Liver (tissue), 9 donors: ENCODE data around the gene SGMS1. TPM values are rescaled to one million over a fixed set of nuclear protein-coding genes. Genes with fewer than 3 reads are reported as not detected.
A peak's percentile ranks its signal among the peaks of the same experiment; 100 is the strongest.

Source experiments
- DNase-seq: peaks from one replicate; pipeline ENCODE4 v3.0.0-alpha.2; 2017; ENCODE audit warnings: low spot score
- H3K27ac ChIP-seq, 2 donors: one replicate each; pipeline ENCODE4 v1.7.0; 2013; ENCODE audit warnings: inconsistent platforms in 2 of 2, low read length in 2 of 2, control low read depth in 1 of 2, low read depth in 1 of 2, mild to moderate bottlenecking in 1 of 2
- H3K27me3 ChIP-seq, 4 donors: one replicate each; pipeline versions ENCODE4 v1.6.1 to v1.7.0; 2013; ENCODE audit warnings: low read length in 3 of 4, inconsistent platforms in 1 of 4, mild to moderate bottlenecking in 1 of 4, moderate library complexity in 1 of 4; ENCODE audit not compliant: control insufficient read depth in 4 of 4, insufficient read depth in 4 of 4
- H3K36me3 ChIP-seq, 4 donors: one replicate each; pipeline versions ENCODE4 v1.6.1 to v1.7.0; 2013; ENCODE audit warnings: low read length in 3 of 4, mild to moderate bottlenecking in 3 of 4, low read depth in 1 of 4, moderate library complexity in 1 of 4; ENCODE audit not compliant: control insufficient read depth in 4 of 4, insufficient read depth in 3 of 4
- H3K4me1 ChIP-seq, 4 donors: one replicate each; pipeline versions ENCODE4 v1.6.1 to v1.7.0; 2013; ENCODE audit warnings: low read length in 3 of 4, mild to moderate bottlenecking in 3 of 4, moderate library complexity in 1 of 4; ENCODE audit not compliant: control insufficient read depth in 4 of 4, insufficient read depth in 4 of 4
- H3K4me3 ChIP-seq, 3 donors: one replicate each; pipeline versions ENCODE4 v1.6.1 to v1.7.0; 2013; ENCODE audit warnings: low read length in 3 of 3, control low read depth in 1 of 3, low read depth in 1 of 3, mild to moderate bottlenecking in 1 of 3
- H3K9ac ChIP-seq, 2 donors: one replicate each; pipeline ENCODE4 v1.7.0; 2013; ENCODE audit warnings: low read length in 2 of 2, mild to moderate bottlenecking in 2 of 2, moderate library complexity in 2 of 2, control low read depth in 1 of 2, low read depth in 1 of 2
- H3K9me3 ChIP-seq, 4 donors: one replicate each; pipeline versions ENCODE4 v1.6.1 to v1.7.0; 2013; ENCODE audit warnings: low read length in 3 of 4; ENCODE audit not compliant: control insufficient read depth in 4 of 4
- EGR1 ChIP-seq, 2 donors: IDR thresholded peaks; 2 replicates each; pipeline ENCODE4 v1.6.1; 2016 to 2018; ENCODE audit warnings: antibody characterized with exemption in 2 of 2, low read depth in 2 of 2
- FOXA1 ChIP-seq: IDR thresholded peaks from 2 replicates; pipeline ENCODE4 v1.6.1; 2016; ENCODE audit warnings: antibody characterized with exemption
- FOXA2 ChIP-seq: IDR thresholded peaks from 2 replicates; pipeline ENCODE4 v1.6.1; 2016; ENCODE audit warnings: antibody characterized with exemption
- GABPA ChIP-seq, 2 donors: IDR thresholded peaks in 1 of 2; conservative IDR thresholded peaks in 1 of 2; 2 replicates each; pipeline ENCODE4 v1.6.1; 2016; ENCODE audit warnings: antibody characterized with exemption in 2 of 2, mild to moderate bottlenecking in 1 of 2, moderate library complexity in 1 of 2
- HNF4A ChIP-seq, 2 donors: conservative IDR thresholded peaks; 2 replicates each; pipeline ENCODE4 v1.6.1; 2016; ENCODE audit warnings: antibody characterized with exemption in 2 of 2, mild to moderate bottlenecking in 2 of 2
- HNF4G ChIP-seq: IDR thresholded peaks from 2 replicates; pipeline ENCODE4 v1.6.1; 2016; ENCODE audit warnings: antibody characterized with exemption
- JUND ChIP-seq, 2 donors: IDR thresholded peaks; 2 replicates each; pipeline ENCODE4 v1.6.1; 2016; ENCODE audit warnings: antibody characterized with exemption in 2 of 2
- NR2F2 ChIP-seq: IDR thresholded peaks from 2 replicates; pipeline ENCODE4 v1.6.1; 2016; ENCODE audit warnings: antibody characterized with exemption
- RAD21 ChIP-seq, 2 donors: IDR thresholded peaks; 2 replicates each; pipeline ENCODE4 v1.6.1; 2016; ENCODE audit warnings: antibody characterized with exemption in 2 of 2, mild to moderate bottlenecking in 2 of 2
- RXRA ChIP-seq, 2 donors: IDR thresholded peaks; 2 replicates each; pipeline ENCODE4 v1.6.1; 2017 to 2018; ENCODE audit warnings: antibody characterized with exemption in 2 of 2, mild to moderate bottlenecking in 1 of 2
- SP1 ChIP-seq: IDR thresholded peaks from 2 replicates; pipeline ENCODE4 v1.6.1; 2018; ENCODE audit warnings: antibody characterized with exemption, mild to moderate bottlenecking
- TAF1 ChIP-seq: conservative IDR thresholded peaks from 2 replicates; pipeline ENCODE4 v1.6.1; 2016; ENCODE audit warnings: antibody characterized with exemption, mild to moderate bottlenecking
- YY1 ChIP-seq: IDR thresholded peaks from 2 replicates; pipeline ENCODE4 v1.6.1; 2016; ENCODE audit warnings: antibody characterized with exemption, mild to moderate bottlenecking
- WGBS: extraction: QIAGEN DNeasy Blood & Tissue Kit; methylation state at CpG from one replicate; pipeline ENCODE4 v1.1.7; 2013; 5-methylcytosine and 5-hydroxymethylcytosine counted together
- polyA plus RNA-seq, 2 donors: library from polyadenylated mRNA; stranded (reverse) in 1 of 2; unstranded in 1 of 2; fragments of 200-250 nt in 1 of 2; fragments of >200 nt in 1 of 2; fragmentation: Nextera tagmentation in 1 of 2; extraction: Ambion mirVana in 1 of 2; gene quantifications; one replicate each; pipeline versions ENCODE4 v1.2.1 to v1.2.3, GENCODE V29; 2013 to 2015
- total RNA-seq, 2 donors: library from RNA; depleted of rRNA; stranded (reverse); fragments of >200 nt; gene quantifications; one replicate each; pipeline ENCODE4 v1.2.3, GENCODE V29; 2014
- TF ChIP-seq, protein P1 (sequence below): IDR thresholded peaks from 2 replicates; pipeline ENCODE4 v1.6.1; 2016; ENCODE audit warnings: antibody characterized with exemption
- TF ChIP-seq, protein P2 (sequence below): IDR thresholded peaks from 2 replicates; pipeline ENCODE4 v1.6.1; 2016; ENCODE audit warnings: antibody characterized with exemption, mild to moderate bottlenecking
- TF ChIP-seq, protein P3 (sequence below): IDR thresholded peaks from 2 replicates; pipeline ENCODE4 v1.6.1; 2016; ENCODE audit warnings: antibody characterized with exemption
- TF ChIP-seq, protein P4 (sequence below): IDR thresholded peaks from 2 replicates; pipeline ENCODE4 v1.6.1; 2016; ENCODE audit warnings: antibody characterized with exemption
- TF ChIP-seq, protein P5 (sequence below): fragments of 150-350 bp; IDR thresholded peaks from 2 replicates; pipeline ENCODE4 v1.5.1; 2017; ENCODE audit warnings: improper control_type of control experiment, low read depth, low read length; ENCODE audit not compliant: missing input control
- donor health status: healthy.
- donor health status: healthy.
- donor health status: healthy.
- donor health status: healthy.
- donor health status: healthy.

The SGMS1 gene
- total and polyA plus RNA-seq, 4 donors: 6.8 to 98.2 (median 21.1) TPM

DNA sequence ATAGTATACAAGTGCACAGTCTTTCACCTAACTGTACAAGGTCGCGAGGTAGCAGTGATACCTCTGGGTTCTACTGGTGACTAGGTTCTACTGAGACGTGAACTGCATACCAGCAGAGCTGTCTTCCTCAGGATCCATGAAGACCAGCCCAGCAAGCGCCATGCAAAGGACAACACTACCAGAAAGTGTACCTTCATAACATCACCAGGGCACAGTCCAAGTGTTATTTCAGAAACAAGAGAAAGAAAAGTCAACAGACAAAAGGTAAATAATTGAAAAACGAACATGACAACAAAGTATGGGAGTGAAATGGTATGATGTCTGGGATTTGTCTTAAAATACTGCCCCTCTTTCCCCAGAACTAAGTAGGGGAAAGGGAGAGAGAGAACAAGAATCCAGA is 231.3 kb downstream of the SGMS1 start:
- Histone ChIP-seq H3K4me3 (no peak overlapping the region), H3K27me3 (no peaks in the 10 kb centered on the region), H3K36me3 (no peaks in the 10 kb centered on the region), H3K9ac (no peak overlapping the region), H3K4me1 (peaks cover 11 to 74% (median 49%) of the 10 kb centered on the region in 4 donors), H3K9me3 (no peaks in the 10 kb centered on the region), H3K27ac (peak overlapping the region; percentile 82 to 94)
- TF ChIP-seq FOXA1: peak; percentile 87
- TF ChIP-seq SP1: peak; percentile 87
- TF ChIP-seq JUND (IDR thresholded peaks at IDR 0.05): peak; percentile 70 to 82
- peak in 1 of 2 donors; percentile 30 for TF ChIP-seq EGR1 (IDR thresholded peaks at IDR 0.05; ENCODE audit: low read depth in 2 of 2)
- TF ChIP-seq, protein P1, sequence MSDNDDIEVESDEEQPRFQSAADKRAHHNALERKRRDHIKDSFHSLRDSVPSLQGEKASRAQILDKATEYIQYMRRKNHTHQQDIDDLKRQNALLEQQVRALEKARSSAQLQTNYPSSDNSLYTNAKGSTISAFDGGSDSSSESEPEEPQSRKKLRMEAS: no peak
- TF ChIP-seq YY1: peak; percentile 90
- no peak for TF ChIP-seq NR2F2
- TF ChIP-seq, protein P2, sequence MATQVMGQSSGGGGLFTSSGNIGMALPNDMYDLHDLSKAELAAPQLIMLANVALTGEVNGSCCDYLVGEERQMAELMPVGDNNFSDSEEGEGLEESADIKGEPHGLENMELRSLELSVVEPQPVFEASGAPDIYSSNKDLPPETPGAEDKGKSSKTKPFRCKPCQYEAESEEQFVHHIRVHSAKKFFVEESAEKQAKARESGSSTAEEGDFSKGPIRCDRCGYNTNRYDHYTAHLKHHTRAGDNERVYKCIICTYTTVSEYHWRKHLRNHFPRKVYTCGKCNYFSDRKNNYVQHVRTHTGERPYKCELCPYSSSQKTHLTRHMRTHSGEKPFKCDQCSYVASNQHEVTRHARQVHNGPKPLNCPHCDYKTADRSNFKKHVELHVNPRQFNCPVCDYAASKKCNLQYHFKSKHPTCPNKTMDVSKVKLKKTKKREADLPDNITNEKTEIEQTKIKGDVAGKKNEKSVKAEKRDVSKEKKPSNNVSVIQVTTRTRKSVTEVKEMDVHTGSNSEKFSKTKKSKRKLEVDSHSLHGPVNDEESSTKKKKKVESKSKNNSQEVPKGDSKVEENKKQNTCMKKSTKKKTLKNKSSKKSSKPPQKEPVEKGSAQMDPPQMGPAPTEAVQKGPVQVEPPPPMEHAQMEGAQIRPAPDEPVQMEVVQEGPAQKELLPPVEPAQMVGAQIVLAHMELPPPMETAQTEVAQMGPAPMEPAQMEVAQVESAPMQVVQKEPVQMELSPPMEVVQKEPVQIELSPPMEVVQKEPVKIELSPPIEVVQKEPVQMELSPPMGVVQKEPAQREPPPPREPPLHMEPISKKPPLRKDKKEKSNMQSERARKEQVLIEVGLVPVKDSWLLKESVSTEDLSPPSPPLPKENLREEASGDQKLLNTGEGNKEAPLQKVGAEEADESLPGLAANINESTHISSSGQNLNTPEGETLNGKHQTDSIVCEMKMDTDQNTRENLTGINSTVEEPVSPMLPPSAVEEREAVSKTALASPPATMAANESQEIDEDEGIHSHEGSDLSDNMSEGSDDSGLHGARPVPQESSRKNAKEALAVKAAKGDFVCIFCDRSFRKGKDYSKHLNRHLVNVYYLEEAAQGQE: no peak
- peak; percentile 88 to 94 for TF ChIP-seq HNF4A (conservative IDR thresholded peaks at IDR 0.05)
- no peak for TF ChIP-seq TAF1
- TF ChIP-seq, protein P3, sequence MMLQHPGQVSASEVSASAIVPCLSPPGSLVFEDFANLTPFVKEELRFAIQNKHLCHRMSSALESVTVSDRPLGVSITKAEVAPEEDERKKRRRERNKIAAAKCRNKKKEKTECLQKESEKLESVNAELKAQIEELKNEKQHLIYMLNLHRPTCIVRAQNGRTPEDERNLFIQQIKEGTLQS: peak; percentile 50
- peak in 1 of 2 donors; percentile 26 for TF ChIP-seq RAD21 (IDR thresholded peaks at IDR 0.05)
- TF ChIP-seq, protein P4, sequence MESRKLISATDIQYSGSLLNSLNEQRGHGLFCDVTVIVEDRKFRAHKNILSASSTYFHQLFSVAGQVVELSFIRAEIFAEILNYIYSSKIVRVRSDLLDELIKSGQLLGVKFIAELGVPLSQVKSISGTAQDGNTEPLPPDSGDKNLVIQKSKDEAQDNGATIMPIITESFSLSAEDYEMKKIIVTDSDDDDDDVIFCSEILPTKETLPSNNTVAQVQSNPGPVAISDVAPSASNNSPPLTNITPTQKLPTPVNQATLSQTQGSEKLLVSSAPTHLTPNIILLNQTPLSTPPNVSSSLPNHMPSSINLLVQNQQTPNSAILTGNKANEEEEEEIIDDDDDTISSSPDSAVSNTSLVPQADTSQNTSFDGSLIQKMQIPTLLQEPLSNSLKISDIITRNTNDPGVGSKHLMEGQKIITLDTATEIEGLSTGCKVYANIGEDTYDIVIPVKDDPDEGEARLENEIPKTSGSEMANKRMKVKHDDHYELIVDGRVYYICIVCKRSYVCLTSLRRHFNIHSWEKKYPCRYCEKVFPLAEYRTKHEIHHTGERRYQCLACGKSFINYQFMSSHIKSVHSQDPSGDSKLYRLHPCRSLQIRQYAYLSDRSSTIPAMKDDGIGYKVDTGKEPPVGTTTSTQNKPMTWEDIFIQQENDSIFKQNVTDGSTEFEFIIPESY: no peak
- TF ChIP-seq RXRA (IDR thresholded peaks at IDR 0.05): peak; percentile 61 to 67
- peak; percentile 73 for TF ChIP-seq HNF4G
- TF ChIP-seq FOXA2: peak; percentile 92
- TF ChIP-seq, protein P5, sequence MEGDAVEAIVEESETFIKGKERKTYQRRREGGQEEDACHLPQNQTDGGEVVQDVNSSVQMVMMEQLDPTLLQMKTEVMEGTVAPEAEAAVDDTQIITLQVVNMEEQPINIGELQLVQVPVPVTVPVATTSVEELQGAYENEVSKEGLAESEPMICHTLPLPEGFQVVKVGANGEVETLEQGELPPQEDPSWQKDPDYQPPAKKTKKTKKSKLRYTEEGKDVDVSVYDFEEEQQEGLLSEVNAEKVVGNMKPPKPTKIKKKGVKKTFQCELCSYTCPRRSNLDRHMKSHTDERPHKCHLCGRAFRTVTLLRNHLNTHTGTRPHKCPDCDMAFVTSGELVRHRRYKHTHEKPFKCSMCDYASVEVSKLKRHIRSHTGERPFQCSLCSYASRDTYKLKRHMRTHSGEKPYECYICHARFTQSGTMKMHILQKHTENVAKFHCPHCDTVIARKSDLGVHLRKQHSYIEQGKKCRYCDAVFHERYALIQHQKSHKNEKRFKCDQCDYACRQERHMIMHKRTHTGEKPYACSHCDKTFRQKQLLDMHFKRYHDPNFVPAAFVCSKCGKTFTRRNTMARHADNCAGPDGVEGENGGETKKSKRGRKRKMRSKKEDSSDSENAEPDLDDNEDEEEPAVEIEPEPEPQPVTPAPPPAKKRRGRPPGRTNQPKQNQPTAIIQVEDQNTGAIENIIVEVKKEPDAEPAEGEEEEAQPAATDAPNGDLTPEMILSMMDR: no peak
- no peak for TF ChIP-seq GABPA (IDR thresholded peaks at IDR 0.05 in 1 of 2, conservative IDR thresholded peaks at IDR 0.05 in 1 of 2)
- no peak for DNase-seq
- WGBS: 55% methylated on average over 5 of the region's 5 CpGs
